Measurements from ENCODE around the gene SKIC3.

GRCh38 chr5:95572016-95572415, 17.2 kb upstream of the SKIC3 start:
- TF ChIP-seq CTCF (conservative IDR thresholded peaks at IDR 0.05; ENCODE audit: low read depth in 2 of 2) = no peak
- TF ChIP-seq EZH2phosphoT487 (IDR thresholded peaks at IDR 0.05; ENCODE audit: unreplicated experiment) = no peak
- no peak for TF ChIP-seq REST (IDR thresholded peaks at IDR 0.05; ENCODE audit: unreplicated experiment)
- TF ChIP-seq ZNF114 (CRISPR knock-in tag; IDR thresholded peaks at IDR 0.05) = no peak
- TF ChIP-seq POLR2AphosphoS5 (IDR thresholded peaks at IDR 0.05; ENCODE audit: low read depth) = no peak
- TF ChIP-seq EZH2 (IDR thresholded peaks at IDR 0.05; ENCODE audit: low read depth, unreplicated experiment) = no peak
- no peak for TF ChIP-seq CREB1 (CRISPR knock-in tag; IDR thresholded peaks at IDR 0.05; ENCODE audit: low read depth)
- TF ChIP-seq ZNF462 (CRISPR knock-in tag; IDR thresholded peaks at IDR 0.05) = no peak

All from GM23338 (cell line).